Stimulated activated CD4-positive, alpha-beta T cell treated with anti-CD3 and anti-CD28 coated beads, Interleukin-1b, Interleukin-23, amount 100 ng/mL, for 1 hour (primary cell): Measurements from ENCODE around the gene NCEH1.

Source experiments
- DNase-seq, 2 donors: peaks; one replicate each; pipeline ENCODE4 v3.0.0-alpha.2; 2020; ENCODE audit warnings: low read depth in 2 of 2

The NCEH1 gene

DNA sequence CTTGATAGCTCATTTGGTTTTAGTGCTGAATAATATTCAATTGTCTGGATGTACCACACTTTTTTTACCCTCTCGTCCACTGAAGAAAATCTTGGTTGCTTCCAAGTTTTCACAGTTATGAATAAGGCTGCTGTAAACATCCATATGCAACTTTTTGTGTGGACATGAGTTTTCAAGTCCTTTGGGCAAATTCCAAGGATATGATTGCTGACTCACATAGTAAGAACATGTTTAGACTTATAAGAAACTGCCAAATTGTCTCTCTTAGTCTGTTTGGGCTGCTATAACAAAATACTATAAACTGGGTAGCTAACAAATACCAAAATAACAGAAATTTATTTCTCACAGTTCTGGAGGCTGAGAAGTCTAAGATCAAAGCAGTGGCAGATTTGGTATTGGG lies 128.2 kb downstream of the NCEH1 start:
- DNase-seq = no peak

- DNase-seq = no peak
These were observed 129.1 kb downstream of the NCEH1 start for GRCh38 chr3:172581757-172582166.

DNA sequence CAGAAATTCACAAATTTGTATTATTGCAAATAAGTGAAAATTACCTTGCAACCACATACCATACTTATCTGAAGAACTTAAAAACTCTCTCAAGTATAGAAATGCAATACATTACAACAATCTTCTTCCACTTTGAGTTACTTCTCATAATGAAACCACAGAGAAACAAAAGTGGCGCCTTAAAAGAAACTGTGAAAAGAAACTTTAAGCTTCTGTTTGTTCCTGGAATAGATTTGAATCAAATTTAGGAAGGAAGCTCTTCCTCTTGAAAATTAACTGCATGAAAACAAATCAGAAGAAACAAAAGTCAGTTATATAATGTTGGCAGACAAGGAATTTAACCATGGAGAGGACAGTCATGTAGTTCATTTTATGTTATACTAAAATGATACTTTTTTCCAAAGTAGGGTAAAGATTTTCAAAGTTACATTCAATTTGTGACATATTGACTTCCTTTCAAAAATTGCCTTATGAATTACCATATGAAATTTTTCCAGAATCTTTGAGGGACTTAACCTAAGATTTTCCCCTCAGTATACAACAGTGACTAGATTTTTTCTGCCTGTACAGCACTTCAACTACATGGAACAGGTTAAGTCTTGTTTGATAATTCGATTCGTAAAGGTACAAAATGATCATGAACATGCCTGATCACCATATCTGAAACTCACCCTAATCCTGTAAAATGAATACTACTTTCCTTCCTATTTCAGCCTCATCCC lies 130.0 kb downstream of the NCEH1 start:
- no peak for DNase-seq
